Activated gamma-delta T cell treated with Interleukin-2 at 50 U/mL for 16 hours (primary cell): ENCODE data around the gene NCEH1.
"Not testable (repeated sequence)": the region's sequence is repeated elsewhere in the genome, so short reads cannot be mapped to it uniquely, and the experiment has no call there.

Experiments used
- DNase-seq: peaks from one replicate; pipeline ENCODE4 v3.0.0-alpha.2; 2020

Gene NCEH1

GRCh38 chr3:172675441-172676193 is 35.2 kb downstream of the NCEH1 start:
- DNase-seq: no peak

GRCh38 chr3:172673210-172673679 is 37.6 kb downstream of the NCEH1 start:
- DNase-seq: peak; percentile 16

GRCh38 chr3:172669021-172669420 is 41.8 kb downstream of the NCEH1 start:
- DNase-seq: no peak

- DNase-seq: peak; percentile 77
These were observed 43.8 kb downstream of the NCEH1 start for GRCh38 chr3:172666873-172667694.

- no peak for DNase-seq
These were observed 44.5 kb downstream of the NCEH1 start for GRCh38 chr3:172666181-172666872.

GRCh38 chr3:172665510-172665909 is 45.4 kb downstream of the NCEH1 start:
- peak; percentile 21 for DNase-seq

- DNase-seq: not testable (repeated sequence)
These were observed 50.4 kb downstream of the NCEH1 start for GRCh38 chr3:172660421-172660820.

GRCh38 chr3:172659246-172660002 is 51.4 kb downstream of the NCEH1 start:
- DNase-seq: no peak

GRCh38 chr3:172658344-172659245 is 52.3 kb downstream of the NCEH1 start:
- DNase-seq: no peak

GRCh38 chr3:172656602-172657001 is 54.3 kb downstream of the NCEH1 start:
- no peak for DNase-seq

GRCh38 chr3:172655388-172655787 is 55.5 kb downstream of the NCEH1 start:
- no peak for DNase-seq

GRCh38 chr3:172654470-172654869 is 56.4 kb downstream of the NCEH1 start:
- no peak for DNase-seq

- no peak for DNase-seq
These were observed 57.8 kb downstream of the NCEH1 start for GRCh38 chr3:172653004-172653572.

GRCh38 chr3:172651936-172652625 is 58.8 kb downstream of the NCEH1 start:
- DNase-seq: no peak

GRCh38 chr3:172649987-172650386 is 60.9 kb downstream of the NCEH1 start:
- no peak for DNase-seq

GRCh38 chr3:172648747-172649146 is 62.1 kb downstream of the NCEH1 start:
- DNase-seq: no peak

GRCh38 chr3:172647823-172648222 is 63.0 kb downstream of the NCEH1 start:
- no peak for DNase-seq

- no peak for DNase-seq
These were observed 63.8 kb downstream of the NCEH1 start for GRCh38 chr3:172647080-172647479.

GRCh38 chr3:172646439-172647015 is 64.3 kb downstream of the NCEH1 start:
- DNase-seq: no peak

GRCh38 chr3:172644258-172644657 is 66.6 kb downstream of the NCEH1 start:
- no peak for DNase-seq
